Natural killer cell (primary cell): ENCODE data around the gene DPEP2. TPM values are rescaled to one million over a fixed set of nuclear protein-coding genes. Genes with fewer than 3 reads are reported as not detected.

Source experiments
- ATAC-seq, 3 donors: fragments of 150-1000 bp in 2 of 3; fragments of 200-7000 bp in 1 of 3; cut with Tn5 transposase; 1 replicate in 1 of 3; 2 replicates in 2 of 3; pipeline ENCODE4 v1.10.0; 2021; ENCODE audit warnings: mild to moderate bottlenecking in 2 of 3, moderate library complexity in 2 of 3
- DNase-seq, 2 donors: peaks; one replicate each; pipeline versions ENCODE4 v3.0.0 to v3.0.0-alpha.2; 2013 to 2021; ENCODE audit warnings: mixed read lengths in 1 of 2
- H3K27ac ChIP-seq: one replicate; pipeline ENCODE4 v1.5.1; 2013; ENCODE audit warnings: mild to moderate bottlenecking, low read length
- H3K27me3 ChIP-seq: one replicate; pipeline ENCODE4 v1.6.1; 2013; ENCODE audit warnings: low read length; ENCODE audit not compliant: control insufficient read depth, insufficient read depth
- H3K36me3 ChIP-seq: one replicate; pipeline ENCODE4 v1.6.1; 2013; ENCODE audit warnings: low read length; ENCODE audit not compliant: control insufficient read depth, insufficient read depth
- H3K4me1 ChIP-seq: one replicate; pipeline ENCODE4 v1.6.1; 2013; ENCODE audit warnings: low read length; ENCODE audit not compliant: control insufficient read depth, insufficient read depth
- H3K4me3 ChIP-seq: one replicate; pipeline ENCODE4 v1.5.1; 2013; ENCODE audit warnings: low read length
- H3K9me3 ChIP-seq: one replicate; pipeline ENCODE4 v1.6.1; 2013; ENCODE audit warnings: low read length; ENCODE audit not compliant: control insufficient read depth, insufficient read depth
- H3K27ac Mint-ChIP-seq, 2 donors: one replicate each; pipeline ENCODE4 v1.8.0; 2022; ENCODE audit warnings: mild to moderate bottlenecking in 2 of 2, mixed read lengths in 2 of 2, moderate library complexity in 1 of 2
- H3K27me3 Mint-ChIP-seq, 2 donors: one replicate each; pipeline ENCODE4 v1.8.0; 2022; ENCODE audit warnings: low read depth in 2 of 2, mixed read lengths in 2 of 2
- H3K36me3 Mint-ChIP-seq: one replicate; pipeline ENCODE4 v1.8.0; 2022; ENCODE audit warnings: mixed read lengths
- H3K4me1 Mint-ChIP-seq, 2 donors: one replicate each; pipeline ENCODE4 v1.8.0; 2022; ENCODE audit warnings: mixed read lengths in 2 of 2
- H3K4me3 Mint-ChIP-seq: one replicate; pipeline ENCODE4 v1.8.0; 2022; ENCODE audit warnings: mild to moderate bottlenecking, moderate library complexity, mixed read lengths
- H3K9me3 Mint-ChIP-seq, 2 donors: one replicate each; pipeline ENCODE4 v1.8.0; 2022; ENCODE audit warnings: mixed read lengths in 2 of 2
- WGBS: methylation state at CpG from one replicate; pipeline ENCODE4 v1.1.7; 2013; ENCODE audit warnings: missing lambda C conversion rate; ENCODE audit not compliant: insufficient coverage; 5-methylcytosine and 5-hydroxymethylcytosine counted together
- intact Hi-C: fragments of 100-400 bp; cut with micrococcal nuclease; formaldehyde crosslinking; loops from one replicate; pipeline ENCODE4 v1.14.2; 2022
- total RNA-seq, 4 donors: library from RNA; stranded (reverse); fragments of 120-200 nt in 1 of 4; gene quantifications; one replicate each; pipeline versions ENCODE4 v1.2.3 to v1.2.4, GENCODE V29; 2013 to 2022
- TF ChIP-seq, protein P1 (sequence below): fragments of 200-600 bp; IDR thresholded peaks from one replicate; pipeline ENCODE4 v1.8.0; 2022; ENCODE audit warnings: antibody characterized with exemption

DPEP2 gene
- total RNA-seq, 3 donors from 2014 or later (not counting 1 experiment from before 2014, with no cell fraction given): 47.2 to 64.1 (median 61.8) TPM

DNA sequence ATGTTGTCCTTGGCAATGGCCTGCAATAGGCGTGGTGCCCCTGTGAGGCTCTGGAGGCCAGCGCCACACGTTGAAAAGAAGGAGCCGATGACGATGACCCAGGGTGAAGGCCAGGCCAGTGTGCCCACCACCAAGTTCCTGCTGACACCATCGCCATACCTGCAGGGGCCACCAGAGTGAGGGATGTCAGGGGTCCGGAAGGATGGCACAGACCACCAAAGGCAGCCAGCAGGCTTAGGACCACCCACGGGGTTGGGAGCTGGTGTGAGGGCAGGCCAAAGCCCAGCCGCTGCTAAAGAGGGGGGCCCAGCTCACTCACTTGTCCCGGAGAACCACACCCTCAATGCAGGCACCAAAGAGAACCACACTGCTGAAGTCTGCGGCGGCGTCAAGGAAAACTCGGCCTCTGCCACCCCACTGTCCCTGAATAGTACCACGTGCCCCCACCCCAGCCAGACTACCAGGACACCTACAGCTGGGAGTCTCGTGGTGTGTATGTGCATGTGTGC is 48.9 kb downstream of the DPEP2 start:
- DNase-seq (no peak), ATAC-seq (no peak)
- no peak overlapping the region for H3K27ac ChIP-seq
- H3K9me3 ChIP-seq: no peaks in the 10 kb centered on the region
- peaks cover 28% of the 10 kb centered on the region for H3K36me3 ChIP-seq
- no peak overlapping the region for H3K4me3 Mint-ChIP-seq
- intact Hi-C loops: no loop called here
- no peaks in the 10 kb centered on the region for H3K4me1 ChIP-seq
- H3K27me3 Mint-ChIP-seq: no peaks in the 10 kb centered on the region
- no peaks in the 10 kb centered on the region for H3K9me3 Mint-ChIP-seq
- no peak overlapping the region for H3K27ac Mint-ChIP-seq
- TF ChIP-seq, protein P1, sequence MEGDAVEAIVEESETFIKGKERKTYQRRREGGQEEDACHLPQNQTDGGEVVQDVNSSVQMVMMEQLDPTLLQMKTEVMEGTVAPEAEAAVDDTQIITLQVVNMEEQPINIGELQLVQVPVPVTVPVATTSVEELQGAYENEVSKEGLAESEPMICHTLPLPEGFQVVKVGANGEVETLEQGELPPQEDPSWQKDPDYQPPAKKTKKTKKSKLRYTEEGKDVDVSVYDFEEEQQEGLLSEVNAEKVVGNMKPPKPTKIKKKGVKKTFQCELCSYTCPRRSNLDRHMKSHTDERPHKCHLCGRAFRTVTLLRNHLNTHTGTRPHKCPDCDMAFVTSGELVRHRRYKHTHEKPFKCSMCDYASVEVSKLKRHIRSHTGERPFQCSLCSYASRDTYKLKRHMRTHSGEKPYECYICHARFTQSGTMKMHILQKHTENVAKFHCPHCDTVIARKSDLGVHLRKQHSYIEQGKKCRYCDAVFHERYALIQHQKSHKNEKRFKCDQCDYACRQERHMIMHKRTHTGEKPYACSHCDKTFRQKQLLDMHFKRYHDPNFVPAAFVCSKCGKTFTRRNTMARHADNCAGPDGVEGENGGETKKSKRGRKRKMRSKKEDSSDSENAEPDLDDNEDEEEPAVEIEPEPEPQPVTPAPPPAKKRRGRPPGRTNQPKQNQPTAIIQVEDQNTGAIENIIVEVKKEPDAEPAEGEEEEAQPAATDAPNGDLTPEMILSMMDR: no peak
- H3K27me3 ChIP-seq: no peaks in the 10 kb centered on the region
- H3K36me3 Mint-ChIP-seq: no peaks in the 10 kb centered on the region
- H3K4me3 ChIP-seq: no peak overlapping the region
- H3K4me1 Mint-ChIP-seq: no peaks in the 10 kb centered on the region
- 95% methylated on average over 15 of the region's 16 CpGs for WGBS

DNA sequence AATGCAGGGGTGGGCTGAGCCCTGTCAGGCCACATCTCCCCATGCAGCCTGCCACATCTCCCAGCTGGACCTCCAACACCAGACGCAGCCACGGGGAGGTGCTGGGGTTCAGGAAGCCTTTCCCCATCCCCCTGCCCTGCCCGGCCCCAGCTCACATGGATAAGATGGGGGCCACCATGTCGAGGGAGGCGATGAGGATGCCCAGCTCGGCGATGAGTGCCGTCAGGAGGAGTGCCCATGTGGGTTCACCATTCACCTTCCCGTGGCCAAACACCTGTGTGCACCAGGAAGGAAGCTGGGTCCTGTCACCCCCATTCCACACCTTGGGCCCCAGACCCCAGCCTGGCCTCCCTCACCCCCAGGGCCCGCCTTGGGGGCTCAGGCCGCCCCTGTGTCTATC is 49.6 kb downstream of the DPEP2 start:
- TF ChIP-seq, protein P1: no peak
- Histone ChIP-seq H3K27me3 (no peaks in the 10 kb centered on the region), H3K9me3 (no peaks in the 10 kb centered on the region), H3K27ac (no peak overlapping the region), H3K4me3 (no peak overlapping the region), H3K36me3 (peaks cover 34% of the 10 kb centered on the region), H3K4me1 (no peaks in the 10 kb centered on the region)
- DNase-seq (no peak), ATAC-seq (no peak)
- no peak overlapping the region for H3K27ac Mint-ChIP-seq
- no peaks in the 10 kb centered on the region for H3K4me1 Mint-ChIP-seq
- no peak overlapping the region for H3K4me3 Mint-ChIP-seq
- no peaks in the 10 kb centered on the region for H3K36me3 Mint-ChIP-seq
- intact Hi-C loops: no loop called here
- no peaks in the 10 kb centered on the region for H3K27me3 Mint-ChIP-seq
- H3K9me3 Mint-ChIP-seq: no peaks in the 10 kb centered on the region
- WGBS: 93% methylated on average over 11 of the region's 11 CpGs

DNA sequence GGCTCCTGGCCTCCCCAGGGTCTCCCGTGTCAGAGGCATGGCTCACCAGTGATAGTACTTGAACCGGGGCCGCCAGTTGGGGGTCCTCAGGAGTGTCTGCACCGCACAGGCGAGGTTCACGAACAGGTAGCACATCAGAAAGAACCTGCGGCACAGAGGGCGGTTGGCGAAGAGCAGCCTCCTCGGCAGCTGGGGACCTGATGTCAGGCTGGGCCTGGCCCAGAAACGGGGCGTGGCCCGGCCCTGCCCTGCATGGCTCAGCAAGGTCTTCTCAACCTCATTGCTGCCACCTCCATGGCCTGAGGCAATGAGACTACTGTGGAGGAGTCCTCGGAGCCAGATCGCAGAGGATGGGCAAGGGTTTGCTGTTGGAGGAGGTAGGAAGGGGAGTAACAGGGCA is 51.3 kb downstream of the DPEP2 start:
- DNase-seq (no peak), ATAC-seq (no peak)
- intact Hi-C loops: no loop called here
- Histone ChIP-seq H3K27ac (no peak overlapping the region), H3K4me3 (no peak overlapping the region), H3K27me3 (no peaks in the 10 kb centered on the region), H3K4me1 (no peaks in the 10 kb centered on the region), H3K36me3 (peaks cover 32% of the 10 kb centered on the region), H3K9me3 (no peaks in the 10 kb centered on the region)
- H3K27me3 Mint-ChIP-seq: no peaks in the 10 kb centered on the region
- H3K4me1 Mint-ChIP-seq: no peaks in the 10 kb centered on the region
- TF ChIP-seq, protein P1: no peak
- H3K27ac Mint-ChIP-seq: no peak overlapping the region
- no peaks in the 10 kb centered on the region for H3K9me3 Mint-ChIP-seq
- no peaks in the 10 kb centered on the region for H3K36me3 Mint-ChIP-seq
- H3K4me3 Mint-ChIP-seq: no peak overlapping the region
- 97% methylated on average over 15 of the region's 15 CpGs for WGBS

DNA sequence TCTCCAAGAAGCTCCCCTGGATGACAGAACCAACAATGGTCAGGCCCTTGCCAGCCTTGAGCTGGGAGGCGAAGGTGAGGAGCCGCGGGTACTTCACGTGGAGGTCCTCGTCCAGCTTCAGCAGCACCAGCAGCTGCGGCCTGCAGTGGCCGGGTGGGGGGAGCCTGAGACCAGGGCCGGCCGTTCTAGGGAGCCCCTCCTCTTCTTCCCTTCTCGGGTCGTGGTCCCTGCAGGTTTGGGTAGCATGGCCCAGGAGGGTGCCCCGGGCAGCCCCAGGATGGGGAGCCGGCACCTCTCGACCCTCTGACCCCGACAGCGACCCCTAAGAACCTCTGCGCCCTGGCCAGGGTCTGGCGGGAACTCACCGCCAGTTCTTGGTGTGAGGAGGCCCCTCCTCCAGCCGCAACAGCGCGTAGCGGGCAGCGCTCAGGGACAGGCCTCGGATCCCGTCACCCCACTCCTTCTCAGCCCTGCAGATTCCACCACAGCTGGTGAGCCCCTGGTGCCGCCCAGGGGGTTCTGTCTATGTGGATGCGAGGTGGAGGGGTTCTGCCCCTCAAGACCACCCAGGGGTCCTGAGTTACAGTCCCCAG is 52.2 kb downstream of the DPEP2 start:
- Histone ChIP-seq H3K4me1 (peaks cover 5% of the 10 kb centered on the region), H3K36me3 (peaks cover 33% of the 10 kb centered on the region), H3K9me3 (no peaks in the 10 kb centered on the region), H3K27me3 (no peaks in the 10 kb centered on the region), H3K4me3 (no peak overlapping the region), H3K27ac (no peak overlapping the region)
- Mint-ChIP-seq H3K27me3 (no peaks in the 10 kb centered on the region), H3K4me3 (no peak overlapping the region), H3K36me3 (no peaks in the 10 kb centered on the region), H3K4me1 (peaks cover 2 to 3% of the 10 kb centered on the region in 2 donors), H3K9me3 (no peaks in the 10 kb centered on the region), H3K27ac (no peak overlapping the region)
- DNase-seq (no peak), ATAC-seq (no peak)
- TF ChIP-seq, protein P1: no peak
- intact Hi-C loops: no loop called here
- WGBS: 98% methylated on average over 26 of the region's 28 CpGs
